VCaP (cell line): ENCODE results near the gene OLR1.
"Not testable (repeated sequence)": the region's sequence is repeated elsewhere in the genome, so short reads cannot be mapped to it uniquely, and the experiment has no call there.

Experiments
- H3K27ac ChIP-seq: fragments of 450-650 bp; 2 replicates; pipeline ENCODE4 v1.5.1; 2017
- TF ChIP-seq, protein P1 (sequence below): fragments of 450-650 bp; conservative IDR thresholded peaks from 2 replicates; pipeline ENCODE4 v1.5.1; 2017; ENCODE audit warnings: mild to moderate bottlenecking, moderate library complexity

OLR1 gene

GRCh38 chr12:10205220-10205807, 33.4 kb upstream of the OLR1 start:
- TF ChIP-seq, protein P1, sequence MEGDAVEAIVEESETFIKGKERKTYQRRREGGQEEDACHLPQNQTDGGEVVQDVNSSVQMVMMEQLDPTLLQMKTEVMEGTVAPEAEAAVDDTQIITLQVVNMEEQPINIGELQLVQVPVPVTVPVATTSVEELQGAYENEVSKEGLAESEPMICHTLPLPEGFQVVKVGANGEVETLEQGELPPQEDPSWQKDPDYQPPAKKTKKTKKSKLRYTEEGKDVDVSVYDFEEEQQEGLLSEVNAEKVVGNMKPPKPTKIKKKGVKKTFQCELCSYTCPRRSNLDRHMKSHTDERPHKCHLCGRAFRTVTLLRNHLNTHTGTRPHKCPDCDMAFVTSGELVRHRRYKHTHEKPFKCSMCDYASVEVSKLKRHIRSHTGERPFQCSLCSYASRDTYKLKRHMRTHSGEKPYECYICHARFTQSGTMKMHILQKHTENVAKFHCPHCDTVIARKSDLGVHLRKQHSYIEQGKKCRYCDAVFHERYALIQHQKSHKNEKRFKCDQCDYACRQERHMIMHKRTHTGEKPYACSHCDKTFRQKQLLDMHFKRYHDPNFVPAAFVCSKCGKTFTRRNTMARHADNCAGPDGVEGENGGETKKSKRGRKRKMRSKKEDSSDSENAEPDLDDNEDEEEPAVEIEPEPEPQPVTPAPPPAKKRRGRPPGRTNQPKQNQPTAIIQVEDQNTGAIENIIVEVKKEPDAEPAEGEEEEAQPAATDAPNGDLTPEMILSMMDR: no peak
- no peak overlapping the region for H3K27ac ChIP-seq

DNA sequence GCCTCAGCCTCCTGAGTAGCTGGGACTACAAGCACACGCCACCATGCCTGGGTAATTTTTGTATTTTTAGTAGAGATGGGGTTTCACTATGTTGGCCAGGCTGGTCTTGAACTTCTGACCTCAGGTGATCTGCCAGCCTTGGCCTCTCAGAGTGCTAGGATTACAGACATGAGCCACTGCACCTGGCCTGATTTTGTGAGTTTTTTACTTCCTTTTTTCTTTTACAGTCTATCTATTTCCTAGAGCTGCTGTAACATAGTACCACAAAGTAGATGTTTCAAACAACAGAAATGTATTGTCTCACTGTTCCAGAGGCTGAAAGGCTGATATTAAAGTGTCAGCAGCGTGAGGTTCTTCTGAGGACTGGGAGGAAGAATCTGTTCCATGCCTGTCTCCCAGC, 32.6 kb upstream of the OLR1 start:
- not testable (repeated sequence) for H3K27ac ChIP-seq

GRCh38 chr12:10197879-10198278, 25.9 kb upstream of the OLR1 start:
- H3K27ac ChIP-seq: no peak overlapping the region
- TF ChIP-seq, protein P1: no peak

DNA sequence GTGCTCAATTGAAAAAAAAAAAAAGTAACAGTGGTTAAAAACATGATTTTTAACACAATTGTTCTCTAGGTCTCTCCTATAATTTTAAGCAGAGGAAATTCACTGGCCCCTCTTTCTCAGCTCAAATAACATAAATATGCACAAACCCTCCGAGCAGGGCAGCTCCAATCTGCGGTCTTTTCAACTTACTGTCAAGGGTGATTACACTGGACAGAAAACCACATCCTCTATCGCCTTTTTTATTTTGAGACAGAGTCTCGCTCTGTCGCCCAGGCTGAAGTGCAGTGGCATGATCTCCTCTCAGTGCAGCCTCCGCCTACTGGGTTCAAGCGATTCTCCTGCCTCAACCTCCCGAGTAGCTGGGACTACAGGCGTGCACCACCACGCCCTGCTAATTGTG, 24.3 kb upstream of the OLR1 start:
- no peak overlapping the region for H3K27ac ChIP-seq
- TF ChIP-seq, protein P1: no peak

DNA sequence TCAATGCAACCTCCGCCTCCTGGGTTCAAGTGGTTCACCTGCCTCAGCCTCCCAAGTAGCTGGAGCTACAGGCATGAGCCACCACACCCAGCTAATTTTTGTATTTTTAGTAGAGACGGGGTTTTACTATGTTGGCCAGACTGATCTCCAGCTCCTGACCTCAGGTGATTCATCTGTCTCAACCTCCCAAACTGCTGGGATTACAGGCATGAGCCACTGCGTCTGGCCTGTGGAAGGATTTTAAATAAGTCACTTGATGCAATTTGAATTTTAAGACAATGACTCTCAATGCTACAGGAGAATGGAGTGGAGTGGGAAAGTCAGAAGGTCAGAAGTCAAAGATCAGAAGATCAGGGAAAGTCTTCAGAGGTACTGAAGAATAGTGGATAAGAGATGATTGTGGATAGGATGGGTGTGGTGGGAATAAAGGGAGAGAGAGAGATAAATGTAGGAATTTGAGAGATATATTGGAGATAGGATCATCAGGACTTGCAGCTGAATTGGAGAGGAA, 22.3 kb upstream of the OLR1 start:
- H3K27ac ChIP-seq: no peak overlapping the region

DNA sequence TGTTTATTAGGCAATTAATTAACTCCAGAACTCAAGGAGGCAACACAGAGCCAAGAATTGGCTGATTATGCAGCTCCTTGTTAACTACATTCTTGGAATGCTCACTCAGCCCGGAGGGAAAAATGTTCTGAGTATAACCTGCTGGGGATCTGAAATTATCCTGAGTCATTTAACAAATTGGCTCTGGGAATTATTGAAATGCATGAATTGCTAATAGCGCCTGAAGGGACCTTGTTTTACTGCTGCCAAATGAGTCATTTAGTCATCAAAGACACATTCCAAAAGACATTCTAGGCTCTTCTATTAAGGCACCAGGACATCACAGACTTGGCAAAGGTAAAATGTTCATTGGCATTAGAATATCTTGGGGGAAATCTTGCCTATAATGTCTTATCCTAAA, 19.9 kb upstream of the OLR1 start:
- H3K27ac ChIP-seq: no peak overlapping the region
- TF ChIP-seq, protein P1: no peak

More for the DNA sequence above, 22.3 kb upstream of the OLR1 start:
- TF ChIP-seq, protein P1: no peak

- H3K27ac ChIP-seq: no peak overlapping the region
- TF ChIP-seq, protein P1: peak; percentile 92
Measured at GRCh38 chr12:10190558-10191388, 18.8 kb upstream of the OLR1 start.

DNA sequence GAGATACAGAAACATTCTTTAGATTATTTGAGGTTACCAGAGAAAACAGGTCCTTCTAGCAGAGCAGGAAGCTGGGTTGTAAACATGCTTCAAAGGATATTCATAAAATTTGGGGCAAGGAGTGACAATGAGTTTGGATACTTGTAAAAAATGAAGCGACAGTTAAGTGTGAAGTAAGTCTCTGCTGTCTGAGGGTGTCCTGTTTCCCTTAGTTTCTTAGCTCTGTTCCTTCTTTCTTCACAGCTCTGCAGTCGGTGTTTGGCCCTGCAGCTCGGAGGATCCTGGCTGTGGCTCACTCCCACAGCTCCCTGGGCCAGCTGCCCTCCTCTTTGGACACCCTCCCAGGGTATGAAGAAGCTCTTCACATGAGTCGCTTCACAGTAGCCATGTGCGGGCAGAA, 17.7 kb upstream of the OLR1 start:
- peak overlapping the region; percentile 28 for H3K27ac ChIP-seq
- TF ChIP-seq, protein P1: no peak

GRCh38 chr12:10186958-10187357, 15.0 kb upstream of the OLR1 start:
- not testable (repeated sequence) for H3K27ac ChIP-seq
